Colon (tissue), 2 donors: ENCODE data around the gene PIK3R3.
"Not testable (repeated sequence)": the region's sequence is repeated elsewhere in the genome, so short reads cannot be mapped to it uniquely, and the experiment has no call there.

Source experiments
- FAIRE-seq: peaks from 2 replicates; lab custom pipeline; 2012; peaks lifted over from hg19 to GRCh38; lab: Jason Lieb, UNC
- donor health status: control.
- donor health status: control.

Gene PIK3R3

DNA sequence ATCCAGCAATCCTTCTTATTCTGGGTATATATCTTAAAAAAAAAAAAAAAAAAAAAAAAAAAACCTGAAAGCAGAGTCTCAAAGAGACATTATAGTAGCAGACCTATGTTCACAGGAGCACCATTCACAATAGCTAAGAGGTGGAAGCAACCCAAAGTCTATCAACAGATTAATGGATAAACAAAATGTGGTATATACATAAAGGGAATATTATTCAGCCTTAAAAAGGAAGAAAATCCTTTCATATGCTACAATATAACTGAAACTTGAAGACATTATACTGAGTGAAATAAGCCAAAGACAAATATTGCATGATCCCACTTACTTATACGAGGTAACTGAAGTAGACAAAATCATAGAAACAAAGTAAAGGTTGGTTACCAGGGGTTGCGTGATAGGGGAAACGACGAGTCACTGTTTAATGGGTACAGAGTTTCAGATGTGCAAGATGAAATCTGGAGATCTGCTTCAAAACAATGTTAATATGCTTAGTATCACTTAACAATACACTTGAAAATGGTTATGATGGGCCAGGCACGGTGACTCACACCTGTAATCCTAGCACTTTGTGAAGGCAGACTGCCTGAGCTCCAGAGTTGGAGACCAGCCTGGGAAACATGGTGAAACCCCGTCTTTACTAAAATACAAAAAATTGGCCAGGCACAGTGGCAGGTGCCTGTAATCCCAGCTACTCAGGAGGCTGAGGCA lies 29.5 kb downstream of the PIK3R3 start:
- no peak for FAIRE-seq

DNA sequence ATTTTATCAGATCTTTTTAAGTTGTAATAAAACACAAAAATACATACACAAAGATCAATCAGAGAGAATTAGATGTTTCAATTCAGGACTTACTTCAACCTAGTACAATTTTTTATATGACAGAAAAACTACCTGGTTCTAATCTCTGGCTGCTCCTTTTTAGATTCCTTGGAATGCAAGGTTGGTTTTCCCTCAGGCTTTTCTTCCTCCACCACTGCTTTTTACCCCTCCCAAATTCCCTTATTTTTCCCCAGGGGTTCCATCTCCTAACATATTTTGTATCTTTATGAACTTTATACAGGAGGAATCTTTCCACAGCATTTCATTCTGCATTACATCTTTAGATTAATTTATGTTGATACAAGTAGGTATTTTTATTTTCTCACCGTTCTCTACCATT lies 33.2 kb downstream of the PIK3R3 start:
- no peak for FAIRE-seq

DNA sequence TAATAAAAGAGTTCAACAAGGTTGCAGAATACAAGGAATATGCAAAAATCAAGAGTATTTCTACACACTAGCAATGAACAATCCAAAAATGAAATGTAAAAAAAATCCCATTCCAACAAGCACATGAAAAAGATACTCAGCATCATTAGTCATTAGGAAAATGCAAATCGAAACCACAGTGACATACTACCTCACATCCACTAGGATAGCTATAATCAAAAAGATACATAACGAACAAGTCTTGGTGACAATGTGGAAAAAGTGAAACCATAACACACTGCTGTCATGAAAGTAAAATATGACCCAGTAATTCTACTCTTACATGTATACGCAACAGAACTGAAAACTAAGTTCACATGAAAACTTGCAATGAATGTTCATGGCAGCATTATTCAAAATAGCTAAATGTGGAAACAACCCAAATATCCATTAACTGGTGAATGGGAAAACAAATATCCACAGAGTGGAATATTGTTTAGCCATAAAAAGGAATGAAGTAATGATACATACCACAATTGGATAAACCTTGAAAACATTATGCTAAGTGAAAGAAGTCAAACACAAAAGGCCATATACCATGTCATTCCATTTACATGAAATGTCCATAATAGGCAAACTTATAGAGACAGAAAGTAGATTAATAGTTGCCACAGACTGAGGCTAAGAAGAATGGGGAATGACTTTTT lies 34.3 kb downstream of the PIK3R3 start:
- FAIRE-seq: no peak

DNA sequence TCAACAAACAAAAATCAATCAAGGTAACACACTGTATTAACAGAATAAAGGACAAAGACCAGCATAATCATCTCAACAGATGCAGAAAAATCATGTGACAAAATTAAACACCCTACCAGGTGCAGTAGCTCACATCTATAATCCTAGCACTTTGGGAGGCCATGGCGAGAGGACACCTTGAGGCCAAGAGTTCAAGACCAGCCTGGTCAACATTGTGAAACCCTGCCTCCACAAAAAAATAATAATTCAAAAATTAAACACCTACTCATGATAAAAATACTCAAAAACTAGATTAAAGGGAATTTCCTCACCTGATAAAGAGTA lies 35.3 kb downstream of the PIK3R3 start:
- no peak for FAIRE-seq

DNA sequence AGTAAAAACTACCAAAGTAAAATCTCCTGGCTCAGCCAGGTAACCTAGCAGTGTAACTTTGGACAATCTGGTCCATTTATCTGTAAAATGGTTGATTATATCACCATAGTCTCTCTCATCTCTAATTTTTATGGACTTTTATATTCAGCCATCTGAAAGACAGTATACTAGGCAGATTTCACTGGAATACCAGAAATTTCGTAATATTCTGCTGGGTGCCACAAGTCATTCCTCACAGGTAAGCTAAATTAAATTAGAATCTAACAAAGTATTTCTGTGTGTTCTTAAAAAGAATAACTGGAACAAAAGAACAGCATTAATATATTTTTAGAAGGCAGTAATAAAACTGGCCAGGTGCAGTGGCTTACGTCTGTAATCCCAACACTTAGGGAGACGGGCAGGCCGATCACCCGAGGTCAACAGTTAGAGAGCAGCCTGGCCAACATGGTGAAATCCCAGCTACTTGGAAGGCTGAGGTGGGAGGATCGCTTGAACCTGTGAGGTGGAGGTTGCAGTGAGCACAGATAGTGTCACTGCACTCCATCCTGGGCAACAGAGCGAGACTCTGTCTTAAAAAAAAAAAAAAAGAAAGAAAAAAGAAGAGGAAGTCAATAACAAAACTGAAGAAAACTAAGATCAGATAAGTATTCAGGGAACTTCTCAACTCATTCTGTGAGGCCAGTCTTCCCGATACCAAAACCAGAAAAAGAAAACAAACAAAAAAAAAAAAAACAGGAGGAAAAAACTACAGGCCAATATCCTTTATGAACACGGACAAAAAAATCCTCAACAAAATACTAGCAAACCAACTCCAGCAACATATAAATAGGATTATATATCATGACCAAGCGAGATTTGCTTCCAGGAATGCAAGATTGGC lies 35.9 kb downstream of the PIK3R3 start:
- no peak for FAIRE-seq

DNA sequence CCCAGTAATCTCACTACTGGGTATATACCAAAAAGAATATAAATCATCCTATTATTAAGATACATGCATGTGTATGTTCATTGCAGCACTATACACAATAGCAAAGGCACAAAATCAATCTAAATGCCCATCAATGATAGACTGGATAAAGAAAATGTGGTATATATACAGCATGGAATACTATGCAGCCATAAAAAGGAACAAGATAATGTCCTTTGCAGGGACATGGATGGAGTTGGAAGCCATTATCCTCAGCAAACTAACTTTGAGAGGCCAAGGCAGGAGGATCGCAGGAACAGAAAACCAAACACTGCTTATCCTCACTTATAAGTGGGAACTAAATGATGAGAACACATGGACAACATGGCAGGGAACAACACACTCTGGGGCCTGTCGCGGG lies 37.3 kb downstream of the PIK3R3 start:
- not testable (repeated sequence) for FAIRE-seq

DNA sequence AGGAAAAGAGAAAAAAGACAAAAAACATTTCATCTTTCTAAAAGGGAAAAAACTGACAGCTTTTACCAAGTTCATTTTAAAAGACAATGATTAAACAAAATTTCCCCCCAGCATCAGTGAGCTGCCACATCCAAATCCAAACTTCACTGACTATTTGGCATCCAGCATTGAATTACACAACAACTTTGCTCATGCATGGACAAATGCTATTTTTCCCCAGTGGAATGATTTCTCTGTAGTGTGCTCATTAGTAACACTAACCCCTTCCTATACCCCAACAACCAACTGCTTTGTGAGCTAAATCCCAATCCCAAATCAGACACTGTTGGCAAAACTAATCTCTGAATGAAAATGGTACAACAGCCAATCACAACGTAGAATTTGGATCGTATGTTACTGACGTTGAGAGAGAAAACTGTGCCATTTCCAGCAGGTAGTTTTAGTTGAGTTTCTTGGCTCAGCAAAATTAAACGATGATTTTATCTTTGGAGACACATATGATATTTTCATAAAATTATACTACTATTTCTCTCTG lies 37.9 kb downstream of the PIK3R3 start:
- FAIRE-seq: no peak

DNA sequence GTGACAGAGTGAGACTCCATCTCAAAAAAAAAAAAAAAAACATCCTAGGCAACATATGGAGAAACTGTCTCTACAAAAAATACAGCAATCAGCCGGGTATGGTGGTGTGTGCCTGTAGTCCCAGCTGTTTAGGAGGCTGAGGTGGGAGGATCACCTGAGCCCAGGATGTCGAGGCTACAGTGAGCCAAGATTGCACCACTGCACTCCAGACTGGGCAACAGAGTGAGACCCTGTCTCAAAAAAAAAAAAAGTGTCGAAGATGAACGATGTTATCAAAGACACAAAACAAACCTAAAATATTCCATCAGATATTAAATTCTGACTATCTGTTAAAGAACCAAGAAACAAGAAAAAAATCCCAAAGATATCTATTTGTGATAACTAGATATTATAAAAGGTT lies 38.6 kb downstream of the PIK3R3 start:
- FAIRE-seq: not testable (repeated sequence)

DNA sequence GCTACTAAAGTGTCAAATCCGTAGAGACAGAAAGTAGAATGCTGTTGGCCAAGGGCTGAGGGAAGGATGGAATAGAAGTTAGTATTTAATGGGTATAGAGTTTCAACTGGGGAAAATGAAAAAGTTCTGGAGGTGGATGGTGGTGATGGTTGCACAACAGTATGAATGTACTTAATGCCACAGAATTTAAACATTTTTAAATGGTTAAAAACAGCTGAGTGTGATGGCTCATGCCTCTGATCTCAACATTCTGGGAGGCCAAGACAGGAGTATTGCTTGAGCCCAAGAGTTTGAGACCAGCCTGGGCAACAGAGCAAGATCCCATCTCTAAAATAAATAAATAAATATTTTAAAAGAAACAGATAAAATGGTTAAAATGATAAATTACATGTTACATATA lies 44.5 kb downstream of the PIK3R3 start:
- no peak for FAIRE-seq

DNA sequence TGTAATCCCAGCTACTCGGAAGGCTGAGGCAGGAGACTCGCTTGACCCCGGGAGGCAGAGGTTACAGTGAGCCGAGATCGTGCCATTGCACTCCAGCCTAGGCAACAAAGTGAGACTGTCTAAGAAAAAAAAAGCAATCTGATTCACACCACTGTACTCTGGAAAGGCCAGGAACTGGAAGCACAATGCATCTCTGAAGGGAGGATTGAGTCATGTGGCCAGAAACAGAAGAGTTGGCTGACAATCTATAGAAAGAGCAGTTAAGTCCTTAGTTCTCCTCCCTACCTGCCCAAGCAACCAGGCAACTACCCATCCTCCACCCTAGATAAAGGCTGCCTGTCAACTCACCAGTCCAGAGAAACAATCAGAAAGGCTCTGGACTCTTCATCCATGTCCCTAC lies 45.9 kb downstream of the PIK3R3 start:
- no peak for FAIRE-seq

DNA sequence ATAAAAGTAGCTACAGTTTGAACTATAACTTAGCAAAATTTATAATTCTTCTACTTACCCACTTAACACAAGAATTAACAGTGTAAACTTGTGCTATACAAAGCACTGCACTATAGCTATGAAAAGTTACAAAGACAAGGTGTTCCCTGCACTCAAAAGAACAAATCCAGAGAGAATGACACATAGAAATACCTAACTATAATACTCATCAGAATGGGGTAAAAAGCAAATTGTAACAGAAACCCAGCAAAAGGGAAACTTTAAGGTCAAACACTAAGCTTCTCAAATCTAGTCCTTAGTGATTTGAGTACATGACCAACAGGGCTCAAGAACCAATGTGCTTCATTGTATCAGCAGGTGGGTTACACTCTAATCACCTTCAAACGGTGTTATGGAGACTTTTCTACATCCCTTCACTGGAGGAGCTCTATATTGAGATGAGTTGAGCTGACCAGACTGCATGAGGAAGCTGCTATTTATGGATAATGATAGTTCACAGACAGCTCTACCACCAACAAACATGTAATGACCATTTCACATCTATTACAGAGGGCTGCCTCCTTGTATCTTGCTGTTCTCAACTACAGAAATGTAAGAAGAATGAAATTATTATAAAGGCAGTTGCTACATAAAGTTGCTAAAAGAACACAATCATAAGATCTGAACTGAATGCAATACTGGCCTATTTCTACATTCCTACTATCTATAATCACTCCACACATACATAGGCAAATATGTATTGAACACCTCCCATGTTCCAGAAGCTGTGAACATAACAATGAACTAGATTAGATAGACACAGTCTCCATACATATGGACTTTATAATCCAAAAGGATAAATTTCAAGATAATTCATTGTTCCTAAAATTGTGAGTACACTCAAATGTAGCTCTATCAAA lies 47.6 kb downstream of the PIK3R3 start:
- FAIRE-seq: no peak

DNA sequence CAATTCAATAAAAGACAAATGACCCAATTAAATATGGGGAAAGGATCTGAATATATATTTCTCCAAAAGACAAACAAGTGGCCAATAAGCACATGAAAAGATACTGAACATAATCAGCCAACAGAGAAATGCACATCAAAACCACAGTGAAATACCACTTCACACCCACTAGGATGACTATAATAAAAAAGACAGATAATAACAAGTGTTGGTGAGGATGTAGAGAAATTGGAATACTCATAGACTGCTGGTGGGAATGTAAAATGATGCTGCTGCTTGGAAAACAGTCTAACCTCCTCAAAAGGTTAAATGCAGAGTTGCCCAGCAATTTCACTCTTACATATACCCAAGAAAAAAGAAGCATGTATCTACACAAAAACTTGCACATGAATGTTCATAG lies 48.9 kb downstream of the PIK3R3 start:
- no peak for FAIRE-seq

DNA sequence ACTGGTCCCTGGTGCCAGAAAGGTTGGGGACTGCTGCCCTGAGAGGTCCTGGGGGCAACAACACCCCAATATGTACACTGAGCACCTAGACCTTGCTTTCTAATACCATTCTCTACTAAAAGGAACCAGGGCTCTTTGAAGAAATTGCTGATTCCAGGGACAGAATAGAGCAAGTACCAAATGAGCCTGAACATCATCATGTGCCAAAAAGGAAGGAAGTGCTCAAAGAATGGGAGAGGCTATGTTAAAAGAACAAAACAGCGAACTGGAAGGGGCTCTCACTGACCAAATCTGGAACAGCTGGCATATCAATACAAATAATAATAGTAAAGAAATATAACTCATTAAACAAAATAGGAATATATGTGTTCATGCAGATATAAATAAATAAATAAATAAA lies 50.8 kb downstream of the PIK3R3 start:
- FAIRE-seq: no peak

DNA sequence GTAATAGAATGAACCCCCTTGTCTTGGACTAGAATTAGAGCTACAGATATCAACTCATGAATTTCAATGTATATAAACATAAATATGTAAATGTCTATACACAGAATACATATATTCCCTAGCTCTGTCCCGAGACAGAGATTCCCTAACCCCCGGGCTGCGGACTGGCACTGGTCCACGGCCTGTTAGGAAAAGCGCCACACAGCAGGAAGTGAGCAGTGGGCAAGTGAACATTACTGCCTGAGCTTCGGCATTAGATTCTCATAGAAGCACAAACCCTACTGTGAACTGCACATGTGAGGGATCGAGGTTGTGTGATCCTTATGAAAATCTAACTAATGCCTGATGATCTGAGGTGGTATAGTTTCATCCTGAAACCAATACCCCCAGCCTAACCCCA lies 51.2 kb downstream of the PIK3R3 start:
- FAIRE-seq: no peak

DNA sequence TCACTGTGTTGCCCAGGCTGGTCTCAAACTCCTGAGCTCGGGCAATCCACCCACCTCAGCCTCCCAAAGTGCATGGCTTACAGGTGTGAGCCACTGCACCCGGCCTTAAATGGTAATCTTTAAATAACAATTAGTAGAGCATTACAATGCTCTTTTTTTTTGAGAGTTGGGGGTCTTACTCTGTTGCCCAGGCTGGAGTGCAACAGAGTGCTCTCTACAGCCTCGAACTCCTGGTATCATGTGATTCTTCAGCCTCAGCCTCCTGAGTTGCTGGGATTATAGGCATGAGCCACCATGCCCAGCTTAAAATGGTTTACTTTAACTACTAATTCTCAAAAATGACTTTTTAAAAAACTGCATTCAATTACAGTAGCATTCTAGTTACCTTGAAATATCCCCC lies 52.2 kb downstream of the PIK3R3 start:
- no peak for FAIRE-seq

DNA sequence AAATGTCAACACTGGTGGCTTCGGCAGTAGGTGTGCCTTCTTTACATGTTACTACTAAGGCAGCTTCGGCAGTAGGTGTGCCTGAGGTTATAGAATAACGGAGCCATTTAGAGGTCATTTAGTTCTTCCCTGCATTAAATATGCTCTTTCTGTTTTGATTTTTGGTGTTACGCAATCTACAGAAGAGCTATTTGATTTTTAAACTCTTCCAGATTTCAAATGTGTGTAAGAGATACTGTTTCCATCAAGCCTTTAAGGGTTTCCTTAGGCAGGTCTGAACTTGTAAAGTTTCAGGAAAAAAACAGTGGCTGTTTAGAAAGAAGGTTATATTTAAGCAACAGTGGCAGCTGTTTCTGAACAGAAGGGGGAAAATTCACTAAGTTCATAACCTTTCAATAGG lies 54.8 kb downstream of the PIK3R3 start:
- FAIRE-seq: no peak

DNA sequence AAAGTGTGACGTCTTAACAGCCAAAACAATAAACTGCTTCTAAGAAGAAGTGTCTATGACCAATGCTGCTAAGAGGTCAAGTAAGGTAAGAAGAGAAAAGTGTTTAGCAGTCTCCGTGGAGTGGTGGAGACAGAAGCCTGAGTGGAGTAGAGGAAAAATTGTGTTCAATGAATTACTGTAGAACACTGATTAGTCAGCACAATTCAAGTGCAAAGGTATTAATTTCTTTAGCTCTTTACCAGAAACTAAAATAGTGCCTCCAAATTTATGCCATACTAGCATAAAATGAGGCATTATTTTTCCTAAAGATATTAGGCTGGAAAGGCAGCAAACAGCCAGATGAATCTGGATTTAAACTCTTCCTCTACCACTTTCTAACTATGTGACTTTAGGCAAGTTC lies 56.1 kb downstream of the PIK3R3 start:
- FAIRE-seq: no peak

DNA sequence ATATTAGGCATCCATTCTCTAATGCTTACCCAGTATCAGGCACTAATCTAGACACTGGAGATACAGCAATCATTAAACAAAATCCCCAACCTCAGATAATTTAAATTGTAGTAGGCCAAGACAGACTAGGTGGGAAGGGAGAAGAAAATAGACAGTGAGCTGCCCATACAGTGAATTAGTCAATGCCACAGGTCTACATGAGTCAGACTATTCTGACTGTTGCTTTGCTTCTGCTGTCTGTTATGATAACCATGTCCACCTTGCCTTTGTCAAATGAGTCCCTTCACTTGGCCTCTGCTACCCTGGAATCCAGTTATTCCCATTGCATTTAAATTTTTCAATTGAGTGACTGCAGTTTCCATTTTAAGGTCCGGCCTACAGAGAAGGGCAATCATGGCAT lies 59.5 kb downstream of the PIK3R3 start:
- no peak for FAIRE-seq

DNA sequence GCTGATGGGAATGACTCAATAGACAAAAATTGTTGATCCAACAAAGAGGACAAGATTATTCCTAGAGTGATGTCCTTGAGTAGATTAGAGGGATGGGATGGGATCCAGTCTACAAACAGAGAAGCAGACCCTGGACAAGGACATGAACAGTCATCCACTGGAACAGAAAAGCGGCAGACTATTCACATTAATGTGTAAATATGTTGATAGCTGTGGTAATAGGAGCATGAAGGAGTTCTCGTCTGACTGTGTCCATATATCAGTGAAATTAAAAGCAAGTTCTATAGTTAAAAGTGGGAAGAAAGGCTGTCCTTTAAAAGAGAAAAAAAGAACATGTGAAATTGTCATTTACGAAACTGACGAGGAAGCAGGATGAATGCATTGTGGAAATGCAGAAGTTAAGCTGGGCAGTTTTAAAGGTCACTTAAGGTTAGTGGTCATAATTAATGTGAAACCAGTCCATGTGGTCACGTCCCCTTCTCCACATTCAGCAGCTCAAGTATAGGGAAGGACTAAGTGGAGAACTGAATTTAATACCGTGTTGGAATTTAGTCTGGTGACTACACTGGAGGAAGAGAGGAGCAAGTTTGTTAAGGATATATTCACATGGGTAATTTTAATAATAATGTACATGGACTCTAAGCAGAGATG lies 62.1 kb downstream of the PIK3R3 start:
- no peak for FAIRE-seq

DNA sequence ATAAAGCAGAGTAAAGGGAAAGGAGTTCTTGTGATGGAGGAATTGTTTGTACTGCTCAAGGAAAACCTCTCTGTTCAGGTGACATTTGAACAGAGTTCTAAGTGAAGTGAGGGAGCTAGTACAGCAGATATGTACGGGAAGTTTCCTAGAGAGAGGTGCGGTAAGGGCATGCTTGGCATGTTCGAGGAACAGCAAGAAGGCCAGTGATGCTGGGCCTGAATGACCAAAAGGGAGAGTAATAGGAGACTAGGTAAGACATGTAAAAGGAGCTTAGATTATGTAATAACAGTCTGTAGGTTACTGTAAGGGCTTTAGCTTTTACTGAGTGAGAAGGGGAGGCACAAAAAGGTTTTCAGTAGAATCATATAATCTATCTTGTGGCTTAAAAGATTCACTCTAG lies 63.9 kb downstream of the PIK3R3 start:
- no peak for FAIRE-seq

DNA sequence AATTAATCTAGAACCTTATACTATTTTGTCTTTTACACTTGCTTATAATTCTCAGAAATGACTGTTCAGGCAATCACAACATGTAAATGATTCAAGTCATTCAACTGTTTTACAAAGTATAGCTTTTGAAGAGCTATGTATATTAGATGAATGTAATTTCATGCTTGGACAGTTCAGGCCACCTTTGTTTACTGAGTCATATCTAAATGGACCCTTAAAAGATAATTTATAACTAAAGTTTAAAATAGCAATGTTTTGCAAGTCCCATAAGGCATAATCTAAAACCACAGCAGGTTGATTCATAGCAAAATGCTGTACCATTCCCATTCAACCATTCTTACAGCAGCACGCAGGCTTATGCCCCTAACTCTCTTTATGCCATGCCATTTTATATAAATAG lies 64.8 kb downstream of the PIK3R3 start:
- no peak for FAIRE-seq
